GM21447 (cell line): ENCODE results near the gene TTLL10.

Experiments
- ATAC-seq: cut with Tn5 transposase; IDR thresholded peaks from one replicate; pipeline ENCODE4 v1.9.1; 2021; ENCODE audit not compliant: unreplicated experiment

Gene TTLL10

GRCh38 chr1:1173793-1174415, at the start of gene TTLL10:
TTLL10 (plus strand) TSS chr1:1173880; CDS start chr1:1179216, 5,336 bp downstream.
- no peak for ATAC-seq

- ATAC-seq = no peak
These were observed 49.2 kb upstream of the TTLL10 start for GRCh38 chr1:1124508-1124785.

GRCh38 chr1:1124786-1125642, 48.7 kb upstream of the TTLL10 start:
- ATAC-seq = no peak

GRCh38 chr1:1125945-1126344, 47.7 kb upstream of the TTLL10 start:
- ATAC-seq = no peak

GRCh38 chr1:1127551-1128451, 45.9 kb upstream of the TTLL10 start:
- ATAC-seq = no peak

- no peak for ATAC-seq
These were observed 45.1 kb upstream of the TTLL10 start for GRCh38 chr1:1128454-1129139.

- no peak for ATAC-seq
These were observed 44.3 kb upstream of the TTLL10 start for GRCh38 chr1:1129381-1129821.

GRCh38 chr1:1130206-1131120, 43.2 kb upstream of the TTLL10 start:
- ATAC-seq = no peak

- ATAC-seq = no peak
These were observed 41.4 kb upstream of the TTLL10 start for GRCh38 chr1:1132042-1132950.

GRCh38 chr1:1132956-1133750, 40.5 kb upstream of the TTLL10 start:
- no peak for ATAC-seq

GRCh38 chr1:1134300-1134970, 39.2 kb upstream of the TTLL10 start:
- no peak for ATAC-seq

- no peak for ATAC-seq
These were observed 38.1 kb upstream of the TTLL10 start for GRCh38 chr1:1135339-1136136.

- no peak for ATAC-seq
These were observed 37.0 kb upstream of the TTLL10 start for GRCh38 chr1:1136547-1137230.

GRCh38 chr1:1137256-1138045, 36.2 kb upstream of the TTLL10 start:
- no peak for ATAC-seq

GRCh38 chr1:1140673-1141072, 33.0 kb upstream of the TTLL10 start:
- no peak for ATAC-seq
